GM23338 (cell line): Measurements from ENCODE around the gene KDELR1. TPM values are rescaled to one million over a fixed set of nuclear protein-coding genes. Genes with fewer than 3 reads are reported as not detected.

Experiments used
- ATAC-seq: fragments of 200-7000 bp; cut with Tn5 transposase; 3 replicates; pipeline ENCODE4 v1.9.1; 2020
- DNase-seq: peaks from one replicate; pipeline ENCODE4 v3.0.0-alpha.2; 2015; ENCODE audit warnings: low spot score
- H2AFZ ChIP-seq: fragments of 200-600 bp; sonication (generic); 2 replicates; pipeline ENCODE4 v1.8.0; 2016; ENCODE audit warnings: antibody characterized with exemption, mild to moderate bottlenecking, moderate library complexity
- H3F3A ChIP-seq: fragments of 200-600 bp; sonication (generic); replicated peaks from 2 replicates; pipeline ENCODE4 v1.8.0; 2017; ENCODE audit warnings: antibody characterized with exemption, mixed run types, low read depth
- H3K27ac ChIP-seq: fragments of 200-600 bp; sonication (generic); 2 replicates; pipeline ENCODE4 v1.6.1; 2016; ENCODE audit warnings: low read depth
- H3K27me3 ChIP-seq: fragments of 200-600 bp; sonication (generic); 2 replicates; pipeline ENCODE4 v1.8.0; 2016; ENCODE audit warnings: mild to moderate bottlenecking, mixed run types, moderate library complexity; ENCODE audit not compliant: insufficient read depth
- H3K36me3 ChIP-seq: fragments of 200-600 bp; sonication (generic); 2 replicates; pipeline ENCODE4 v1.8.0; 2016; ENCODE audit warnings: mild to moderate bottlenecking; ENCODE audit not compliant: insufficient read depth
- H3K4me1 ChIP-seq: fragments of 200-600 bp; sonication (generic); 2 replicates; pipeline ENCODE4 v1.8.0; 2016; ENCODE audit warnings: mild to moderate bottlenecking, moderate library complexity; ENCODE audit not compliant: insufficient read depth
- H3K4me2 ChIP-seq: fragments of 200-600 bp; sonication (generic); 2 replicates; pipeline ENCODE4 v1.7.1; 2017; ENCODE audit warnings: mixed run types
- H3K4me3 ChIP-seq: fragments of 200-600 bp; sonication (generic); 2 replicates; pipeline ENCODE4 v1.6.1; 2016; ENCODE audit warnings: mixed run types
- H3K79me2 ChIP-seq: fragments of 200-600 bp; sonication (generic); replicated peaks from 2 replicates; pipeline ENCODE4 v1.8.0; 2017; ENCODE audit warnings: mild to moderate bottlenecking; ENCODE audit not compliant: insufficient read depth
- H3K9me2 ChIP-seq: fragments of 200-600 bp; sonication (generic); 2 replicates; pipeline ENCODE4 v1.8.0; 2017; ENCODE audit not compliant: insufficient read depth
- H4K20me1 ChIP-seq: fragments of 200-600 bp; sonication (generic); replicated peaks from 2 replicates; pipeline ENCODE4 v1.8.0; 2017; ENCODE audit warnings: mild to moderate bottlenecking; ENCODE audit not compliant: insufficient read depth
- H3K27ac Mint-ChIP-seq: 2 replicates; pipeline ENCODE4 v1.8.0; 2020; ENCODE audit warnings: inconsistent platforms, mild to moderate bottlenecking, moderate library complexity, mixed read lengths
- H3K27me3 Mint-ChIP-seq: 3 replicates; pipeline ENCODE4 v1.8.0; 2022; ENCODE audit warnings: low read depth, mild to moderate bottlenecking, moderate library complexity, mixed read lengths, inconsistent platforms; ENCODE audit not compliant: insufficient read depth, poor library complexity
- H3K36me3 Mint-ChIP-seq: 3 replicates; pipeline ENCODE4 v1.8.0; 2021; ENCODE audit warnings: low read depth, mild to moderate bottlenecking, inconsistent platforms, moderate library complexity, mixed read lengths
- H3K4me1 Mint-ChIP-seq: 3 replicates; pipeline ENCODE4 v1.8.0; 2020; ENCODE audit warnings: mild to moderate bottlenecking, inconsistent platforms, mixed read lengths
- H3K4me3 Mint-ChIP-seq: 3 replicates; pipeline ENCODE4 v1.8.0; 2021; ENCODE audit warnings: moderate library complexity, mild to moderate bottlenecking, inconsistent platforms, mixed read lengths
- H3K9me3 Mint-ChIP-seq: 3 replicates; pipeline ENCODE4 v1.8.0; 2020; ENCODE audit warnings: moderate library complexity, mild to moderate bottlenecking, inconsistent platforms, mixed read lengths
- CREB1 ChIP-seq: fragments of 250-450 bp; sonication (Bioruptor Pico); IDR thresholded peaks from 2 replicates; pipeline ENCODE4 v1.5.0; 2020; ENCODE audit warnings: low read depth, mild to moderate bottlenecking, moderate library complexity
- CTCF ChIP-seq, 2 experiments: fragments of 200-600 bp in 1 of 2; sonication (generic) in 1 of 2; conservative IDR thresholded peaks; 2 replicates each; pipeline versions ENCODE4 v1.5.1 to v1.6.1; 2016 to 2017; ENCODE audit warnings: antibody characterized with exemption in 2 of 2, low read depth in 2 of 2, mild to moderate bottlenecking in 2 of 2, moderate library complexity in 1 of 2
- EZH2 ChIP-seq: fragments of 200-600 bp; sonication (generic); IDR thresholded peaks from one replicate; pipeline ENCODE4 v1.8.0; 2017; ENCODE audit warnings: antibody characterized with exemption, mild to moderate bottlenecking, low read depth; ENCODE audit not compliant: unreplicated experiment
- POLR2AphosphoS5 ChIP-seq: IDR thresholded peaks from 2 replicates; pipeline ENCODE4 v1.6.1; 2016; ENCODE audit warnings: antibody characterized with exemption, low read depth
- REST ChIP-seq: IDR thresholded peaks from one replicate; pipeline ENCODE4 v1.6.1; 2018; ENCODE audit warnings: antibody characterized with exemption; ENCODE audit not compliant: unreplicated experiment
- ZNF331 ChIP-seq: fragments of 250-450 bp; sonication (Bioruptor Pico); IDR thresholded peaks from 2 replicates; pipeline ENCODE4 v1.5.0; 2020; ENCODE audit warnings: low read depth, mild to moderate bottlenecking, moderate library complexity
- ZNF462 ChIP-seq: fragments of 250-450 bp; sonication (Bioruptor Pico); IDR thresholded peaks from 2 replicates; pipeline ENCODE4 v1.5.0; 2020; ENCODE audit warnings: mild to moderate bottlenecking, moderate library complexity
- polyA plus RNA-seq: library from polyadenylated mRNA; unstranded; fragments of >200 nt; fragmentation: Nextera tagmentation; extraction: Ambion mirVana; gene quantifications from 2 replicates; pipeline ENCODE4 v1.2.1, GENCODE V29; 2016
- total RNA-seq: library from RNA; depleted of rRNA; stranded (reverse); fragments of >200 nt; shearing (Covaris generic); gene quantifications from 2 replicates; pipeline ENCODE4 v1.2.3, GENCODE V29; 2014

The KDELR1 gene
- total and polyA plus RNA-seq, 2 experiments from 2014 or later = 176 to 184 TPM

- H3K27me3 Mint-ChIP-seq = peaks cover 31% of the 10 kb centered on the region
- H3K4me3 Mint-ChIP-seq = peak overlapping the region; percentile 88
- H3F3A ChIP-seq = peaks cover 8% of the 10 kb centered on the region
- peaks cover 34% of the 10 kb centered on the region for H3K27me3 ChIP-seq
- H2AFZ ChIP-seq = peak overlapping the region; percentile 69; the same call in 1 of the 2 replicates
- H3K4me3 ChIP-seq = peak overlapping the region; percentile 100
- DNase-seq (peak; percentile 82), ATAC-seq (peak; percentile 73)
- peaks cover 39% of the 10 kb centered on the region for H3K36me3 Mint-ChIP-seq
- H3K79me2 ChIP-seq = peaks cover 21% of the 10 kb centered on the region
- peaks cover 21% of the 10 kb centered on the region for H3K4me1 Mint-ChIP-seq
- peaks cover 16% of the 10 kb centered on the region for H3K36me3 ChIP-seq
- H3K9me3 Mint-ChIP-seq = peaks cover 3% of the 10 kb centered on the region; the same call in 1 of the 3 replicates
- H3K4me2 ChIP-seq = peak overlapping the region; percentile 99
- H4K20me1 ChIP-seq = peaks cover 17% of the 10 kb centered on the region
- peaks cover 21% of the 10 kb centered on the region for H3K4me1 ChIP-seq
- TF ChIP-seq EZH2 (no peak), ZNF462 (CRISPR knock-in tag) (no peak), ZNF331 (CRISPR knock-in tag) (no peak), POLR2AphosphoS5 (no peak; the same call in 1 of the 2 replicates), CTCF (conservative IDR thresholded peaks at IDR 0.05; ENCODE audit: low read depth in 2 of 2) (peak; percentile 58 to 81), REST (no peak), CREB1 (no peak)
- no peaks in the 10 kb centered on the region for H3K9me2 ChIP-seq
- peak overlapping the region; percentile 85 for H3K27ac ChIP-seq
- H3K27ac Mint-ChIP-seq = peak overlapping the region; percentile 92
Measured at GRCh38 chr19:48390188-48391099, 907 bp downstream of the KDELR1 start.
